Right cardiac atrium (tissue), 5 donors: ENCODE data around the gene DYNC1I1. TPM values are rescaled to one million over a fixed set of nuclear protein-coding genes. Genes with fewer than 3 reads are reported as not detected.

Experiments used
- ATAC-seq, 2 donors: fragments of 200-7000 bp; cut with Tn5 transposase; one replicate each; pipeline versions ENCODE4 v1.8.0 to v1.9.1; 2020; ENCODE audit warnings: moderate library complexity in 2 of 2, mild to moderate bottlenecking in 1 of 2
- DNase-seq, 3 donors: peaks; one replicate each; pipeline ENCODE4 v3.0.0-alpha.2; 2020
- H3K27ac ChIP-seq: one replicate; pipeline ENCODE4 v1.5.1; 2013; ENCODE audit warnings: mild to moderate bottlenecking, low read length, control low read depth, moderate library complexity
- H3K27me3 ChIP-seq: one replicate; pipeline ENCODE4 v1.6.1; 2013; ENCODE audit not compliant: control insufficient read depth, insufficient read depth
- H3K4me1 ChIP-seq: one replicate; pipeline ENCODE4 v1.6.1; 2013; ENCODE audit warnings: low read length; ENCODE audit not compliant: control insufficient read depth, insufficient read depth
- H3K4me3 ChIP-seq: one replicate; pipeline ENCODE4 v1.5.1; 2013; ENCODE audit warnings: low read length, control low read depth
- H3K9me3 ChIP-seq: one replicate; pipeline ENCODE4 v1.6.1; 2013; ENCODE audit warnings: low read length; ENCODE audit not compliant: control insufficient read depth
- WGBS: extraction: QIAGEN DNeasy Blood & Tissue Kit; methylation state at CpG from one replicate; pipeline ENCODE4 v1.1.7; 2013; 5-methylcytosine and 5-hydroxymethylcytosine counted together
- intact Hi-C, 4 donors: fragments of 100-400 bp; cut with DNase I; formaldehyde crosslinking; loops; one replicate each; pipeline versions ENCODE4 v1.11.0 to v1.14.0; 2022 to 2023
- long read RNA-seq, 4 donors: library from polyadenylated mRNA; unstranded; transcript quantifications; one replicate each; pipeline ENCODE4 v2.0.0, GENCODE V29; 2020 to 2021
- polyA plus RNA-seq: library from polyadenylated mRNA; stranded (reverse); fragments of 200-250 nt; gene quantifications from one replicate; pipeline ENCODE4 v1.2.3, GENCODE V29; 2013
- total RNA-seq, 4 donors: library from RNA; stranded (reverse); fragmentation: NEBNext Ultra II Directional; extraction: Animal tissue kit (Norgen Biotek cat#: 25700); gene quantifications; one replicate each; pipeline ENCODE4 v1.2.1, GENCODE V29; 2021
- donor health status: healthy with polysubstance abuse.
- donor health status: DM: no; HTN: yes; CAD: no.
- donor health status: DM: no; HTN: no; CAD: no.
- donor health status: DM: no; HTN: yes; CAD: no; lungs with severe emphysema.
- donor health status: DM: yes; HTN: yes; CAD: no.

DYNC1I1 gene
- total RNA-seq (10 to 100 TPM; 17.7 to 29.8 (median 23.4) TPM), polyA plus RNA-seq (11.0 TPM)
- long read RNA-seq, donor 1, transcript DYNC1I1-202 (16 exons, 2,843 nt): minor isoform, 26 of 97 reads
- long read RNA-seq, donor 1, transcript DYNC1I1-205 (17 exons, 2,947 nt): major isoform, 51 of 97 reads
- long read RNA-seq, donor 1, partial matches to known transcripts: 7 of 97 reads
- long read RNA-seq, donor 1, other reads (novel, unspliced or antisense): 11 of 97 reads
- long read RNA-seq, donor 2, transcript DYNC1I1-205 (17 exons, 2,947 nt): major isoform, 24 of 42 reads
- long read RNA-seq, donor 2, transcript DYNC1I1-202 (16 exons, 2,843 nt): minor isoform, 11 of 42 reads
- long read RNA-seq, donor 2, partial matches to known transcripts: 2 of 42 reads
- long read RNA-seq, donor 2, other reads (novel, unspliced or antisense): 5 of 42 reads
- long read RNA-seq, donor 3, transcript DYNC1I1-205 (17 exons, 2,947 nt): major isoform, 122 of 218 reads
- long read RNA-seq, donor 3, transcript DYNC1I1-202 (16 exons, 2,843 nt): minor isoform, 63 of 218 reads
- long read RNA-seq, donor 3, partial matches to known transcripts: 8 of 218 reads
- long read RNA-seq, donor 3, other reads (novel, unspliced or antisense): 24 of 218 reads
- long read RNA-seq, donor 4, transcript DYNC1I1-205 (17 exons, 2,947 nt): major isoform, 20 of 50 reads
- long read RNA-seq, donor 4, transcript DYNC1I1-202 (16 exons, 2,843 nt): minor isoform, 14 of 50 reads
- long read RNA-seq, donor 4, partial matches to known transcripts: 7 of 50 reads
- long read RNA-seq, donor 4, other reads (novel, unspliced or antisense): 9 of 50 reads

DNA sequence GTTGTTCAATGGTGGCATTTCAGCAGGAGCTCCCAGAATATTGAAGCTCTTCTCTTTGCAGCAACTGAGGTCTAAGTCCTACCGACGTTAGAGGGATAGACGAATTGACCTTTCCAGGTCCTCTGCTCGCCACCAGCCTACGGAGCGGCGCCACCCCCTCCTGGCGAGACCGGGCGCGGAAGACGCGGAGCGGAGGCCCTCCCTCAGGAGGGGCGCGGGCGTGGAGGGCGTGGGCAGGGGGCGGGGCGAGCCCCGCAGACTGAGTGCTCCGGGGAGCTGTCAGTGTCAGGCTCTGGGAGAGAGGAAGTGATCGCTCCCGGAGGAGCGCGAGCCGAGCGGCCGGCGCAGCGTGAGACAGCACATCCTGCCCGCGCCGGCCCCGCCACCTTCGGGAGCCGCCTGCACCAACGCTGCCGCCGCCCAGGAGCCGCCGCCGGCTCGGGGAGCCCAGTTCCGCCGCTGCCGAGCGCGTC, at the start of gene DYNC1I1:
DYNC1I1 (plus strand) TSS at position 257 of the 473 bp plus-strand sequence. CDS start 32,176 bp downstream, outside the sequence.
- under 1% methylated on average over 49 of the region's 49 CpGs for WGBS
- Histone ChIP-seq H3K9me3 (no peaks in the 10 kb centered on the region), H3K4me1 (no peaks in the 10 kb centered on the region), H3K4me3 (peak within 1 kb of the TSS; percentile 75), H3K27ac (peak within 1 kb of the TSS; percentile 59), H3K27me3 (no peaks in the 10 kb centered on the region)
- intact Hi-C loops: no loop called here
- ATAC-seq (peak; percentile 98 to 99), DNase-seq (peak; percentile 83 to 93 (median 93))

DNA sequence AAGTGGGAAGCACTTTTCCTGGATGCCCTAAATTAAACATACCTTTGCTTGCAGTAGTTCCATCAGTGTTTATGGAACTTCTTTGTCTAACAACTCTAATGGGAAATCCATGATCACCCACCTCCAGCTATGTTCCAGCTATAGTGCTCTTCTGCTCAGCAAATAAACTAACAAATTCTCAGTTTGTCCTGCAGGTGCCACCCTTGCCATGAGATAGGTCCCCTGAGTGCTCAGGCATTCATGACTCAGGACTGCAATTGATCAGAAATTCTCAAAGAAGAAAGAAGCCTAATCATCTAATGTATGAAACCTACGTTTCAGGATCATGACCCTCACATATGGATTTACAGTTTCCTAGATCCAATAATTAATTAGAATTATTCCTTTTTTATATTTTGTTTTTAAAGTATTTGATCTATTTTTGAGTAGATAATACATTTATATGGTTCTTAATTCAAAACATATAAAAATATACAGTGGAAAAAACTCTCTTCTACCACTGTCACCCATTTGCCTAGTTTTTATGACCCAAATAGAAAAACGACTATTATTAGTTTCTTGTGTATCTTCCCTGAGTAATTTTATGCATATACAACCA, 48.7 kb upstream of the DYNC1I1 start:
- Histone ChIP-seq H3K4me1 (no peaks in the 10 kb centered on the region), H3K27ac (no peak overlapping the region), H3K4me3 (no peak overlapping the region), H3K27me3 (no peaks in the 10 kb centered on the region), H3K9me3 (no peaks in the 10 kb centered on the region)
- DNase-seq (peak; percentile 19 to 36 (median 22)), ATAC-seq (peak; percentile 74 to 80)
- 13% methylated on average over 2 of the region's 2 CpGs for WGBS
- intact Hi-C loops: loop anchor here (2.0 to 5.0 kb wide), 3 partner anchors 144 to 149 kb away; no protein-coding TSS in a partner anchor

DNA sequence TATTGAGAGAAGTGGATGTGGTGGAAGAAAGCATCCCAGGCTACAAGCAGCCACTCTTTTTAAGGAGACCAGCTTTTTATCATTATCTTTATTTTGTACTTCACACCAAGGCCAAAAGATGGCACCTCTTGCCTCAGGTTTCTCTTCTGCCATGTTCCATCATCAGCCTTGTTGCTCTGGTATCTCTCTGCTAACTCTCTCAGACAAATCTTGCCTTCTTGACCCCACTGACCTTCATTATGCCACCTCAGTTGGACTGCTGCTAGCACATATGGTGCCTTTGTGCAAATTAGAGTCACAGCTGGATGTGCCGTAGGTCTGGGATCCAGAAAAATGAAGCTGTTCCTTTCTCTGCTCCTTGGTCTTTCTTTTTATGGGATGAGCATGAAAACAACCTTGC, 47.1 kb upstream of the DYNC1I1 start:
- intact Hi-C loops: no loop called here
- no peak for DNase-seq
- Histone ChIP-seq H3K4me3 (no peak overlapping the region), H3K4me1 (no peaks in the 10 kb centered on the region), H3K27ac (no peak overlapping the region), H3K27me3 (no peaks in the 10 kb centered on the region), H3K9me3 (no peaks in the 10 kb centered on the region)
- no peak for ATAC-seq
- 81% methylated on average over 1 of the region's 1 CpG for WGBS

DNA sequence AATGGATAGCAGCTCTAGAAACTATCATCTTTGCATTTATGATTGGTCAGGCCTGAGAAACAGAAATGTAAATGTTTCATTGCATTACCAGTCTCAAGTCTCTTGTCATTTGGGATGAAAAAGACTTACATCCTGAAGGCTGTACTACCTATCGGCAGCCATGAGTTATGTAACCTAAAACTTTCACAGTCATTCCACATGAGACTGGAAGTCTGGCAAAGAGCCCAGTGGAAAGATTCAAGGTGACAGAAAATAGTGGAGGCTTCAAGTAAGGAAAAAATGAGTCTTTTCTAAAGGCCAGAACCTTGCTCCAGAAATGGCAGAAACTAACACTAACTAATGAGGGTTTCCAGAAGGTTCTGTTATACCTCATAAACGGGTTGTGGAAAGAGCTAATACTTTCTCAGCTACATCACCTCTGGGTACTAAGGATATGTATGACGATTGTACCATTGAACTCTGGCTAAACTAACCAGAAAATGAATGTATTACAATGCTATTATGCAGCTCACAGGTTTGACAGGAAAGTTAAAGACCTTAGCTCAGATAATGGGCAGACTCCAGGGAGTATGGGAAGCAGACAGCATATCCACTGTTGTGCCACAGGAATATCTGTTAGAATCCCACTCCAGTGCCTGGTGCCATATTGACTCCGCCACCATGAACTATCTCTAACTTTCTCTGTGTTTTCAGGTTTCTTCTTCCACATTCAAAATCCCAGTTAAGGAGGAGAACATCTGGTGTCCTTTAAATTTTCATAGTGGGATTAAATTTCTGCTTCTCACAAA, 41.7 kb upstream of the DYNC1I1 start:
- Histone ChIP-seq H3K27me3 (no peaks in the 10 kb centered on the region), H3K27ac (no peak overlapping the region), H3K9me3 (no peaks in the 10 kb centered on the region), H3K4me3 (no peak overlapping the region), H3K4me1 (no peaks in the 10 kb centered on the region)
- DNase-seq (no peak), ATAC-seq (no peak)
- intact Hi-C loops: no loop called here
- 62% methylated on average over 4 of the region's 4 CpGs for WGBS

DNA sequence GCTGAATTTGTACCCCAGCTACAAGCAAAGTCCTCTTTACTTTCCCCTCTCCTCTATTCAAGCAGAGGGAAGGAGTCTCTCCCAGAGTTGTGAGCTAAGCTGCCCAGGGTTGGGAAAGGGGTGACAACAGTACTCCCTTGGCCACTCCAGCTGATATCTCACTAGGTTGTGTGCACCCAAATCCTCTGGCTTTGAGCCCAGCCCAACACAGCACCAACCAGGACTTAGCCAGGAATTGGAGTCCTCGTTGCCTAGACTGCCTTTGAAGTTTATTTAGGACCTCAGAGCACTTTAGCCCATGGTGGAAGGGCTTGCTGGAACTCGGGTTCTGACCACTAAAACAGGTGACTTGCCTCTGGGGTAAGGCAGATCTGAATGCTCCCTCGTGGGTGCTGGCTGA, 35.7 kb upstream of the DYNC1I1 start:
- Histone ChIP-seq H3K4me1 (no peaks in the 10 kb centered on the region), H3K4me3 (no peak overlapping the region), H3K27ac (no peak overlapping the region), H3K9me3 (no peaks in the 10 kb centered on the region), H3K27me3 (no peaks in the 10 kb centered on the region)
- 44% methylated on average over 3 of the region's 3 CpGs for WGBS
- peak in 2 of 3 donors; percentile 24 to 40 for DNase-seq
- ATAC-seq: peak; percentile 16 to 41
- intact Hi-C loops: no loop called here

DNA sequence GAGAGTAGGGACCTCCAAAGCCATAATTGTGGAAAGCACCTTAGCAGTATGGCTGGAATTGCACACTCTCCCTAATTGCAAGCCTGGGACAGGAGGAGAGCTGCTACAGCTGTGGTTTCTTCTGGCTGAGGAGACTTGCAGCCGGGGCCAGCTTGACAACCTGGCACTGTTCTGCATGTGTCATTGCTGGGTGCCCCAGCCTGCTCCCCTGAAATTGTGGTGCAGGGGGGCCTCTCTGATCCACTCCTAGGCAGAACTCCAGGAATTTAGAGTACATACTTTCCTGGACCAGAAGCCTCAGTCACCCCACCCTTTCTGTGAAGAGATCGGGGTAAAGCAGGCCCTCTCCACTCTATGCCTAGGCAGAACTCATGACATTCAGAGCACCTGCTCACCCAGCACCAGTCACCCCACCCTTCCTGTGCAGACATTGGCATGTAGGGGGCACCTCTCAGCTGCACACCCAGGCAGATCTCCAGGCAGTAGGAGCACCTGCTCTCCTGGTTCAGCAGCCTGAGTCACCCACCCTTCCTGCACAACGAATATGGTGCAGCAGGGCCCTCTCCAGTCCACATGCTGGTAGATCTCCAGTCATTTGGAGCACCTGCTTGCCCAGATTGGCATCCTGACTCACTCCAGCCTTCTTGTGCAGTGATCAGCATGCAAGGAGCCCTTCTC, 34.4 kb upstream of the DYNC1I1 start:
- ATAC-seq: no peak
- no peak overlapping the region for H3K4me3 ChIP-seq
- intact Hi-C loops: no loop called here
- no peak for DNase-seq
- 80% methylated on average over 3 of the region's 3 CpGs for WGBS
- H3K4me1 ChIP-seq: no peaks in the 10 kb centered on the region
- H3K27me3 ChIP-seq: no peaks in the 10 kb centered on the region
- H3K27ac ChIP-seq: no peak overlapping the region
- no peaks in the 10 kb centered on the region for H3K9me3 ChIP-seq

DNA sequence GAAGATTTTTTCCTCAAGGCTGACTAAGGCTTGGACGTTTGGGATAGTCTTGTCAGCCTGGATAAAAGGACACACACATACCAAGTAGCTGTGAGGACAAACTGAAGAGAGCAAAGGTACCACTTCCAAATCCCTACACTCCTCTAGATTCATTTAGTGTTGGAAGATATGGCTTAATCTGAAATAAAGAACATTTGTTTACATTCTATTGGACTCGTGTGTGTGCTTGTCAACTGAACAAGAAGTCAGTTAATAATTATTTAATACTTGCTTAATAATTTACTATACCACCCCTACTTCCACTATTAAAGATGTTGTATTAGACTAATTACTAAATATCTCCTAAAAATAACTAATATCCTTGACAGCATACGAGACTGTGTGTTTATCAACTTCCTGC, 23.3 kb upstream of the DYNC1I1 start:
- ATAC-seq: no peak
- WGBS: 50% methylated on average over 3 of the region's 3 CpGs
- intact Hi-C loops: no loop called here

DNA sequence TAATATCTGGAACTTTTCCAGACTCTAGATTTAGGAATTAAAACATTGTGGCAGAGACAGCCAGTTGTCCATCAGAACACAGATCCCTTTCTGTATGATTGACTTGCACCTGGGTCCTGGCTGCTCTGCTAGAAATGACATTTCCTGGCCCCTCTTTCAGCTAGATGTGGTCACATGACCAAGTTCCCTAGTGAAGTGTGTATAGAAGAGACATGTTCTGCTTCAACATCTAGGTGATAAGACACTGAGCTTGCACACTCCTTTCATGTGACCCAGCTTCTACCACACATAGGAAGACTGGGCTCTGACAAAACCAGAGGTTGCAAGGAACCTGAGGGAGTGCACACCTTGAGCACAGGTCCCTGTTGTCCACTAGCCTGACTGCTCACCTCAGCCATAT, 22.8 kb upstream of the DYNC1I1 start:
- intact Hi-C loops: no loop called here
- DNase-seq: no peak
- Histone ChIP-seq H3K27me3 (no peaks in the 10 kb centered on the region), H3K9me3 (no peaks in the 10 kb centered on the region), H3K4me3 (no peak overlapping the region), H3K27ac (no peak overlapping the region), H3K4me1 (no peaks in the 10 kb centered on the region)
- ATAC-seq: no peak

More for the DNA sequence above, 23.3 kb upstream of the DYNC1I1 start:
- Histone ChIP-seq H3K27ac (no peak overlapping the region), H3K27me3 (no peaks in the 10 kb centered on the region), H3K9me3 (no peaks in the 10 kb centered on the region), H3K4me3 (no peak overlapping the region), H3K4me1 (no peaks in the 10 kb centered on the region)
- no peak for DNase-seq

DNA sequence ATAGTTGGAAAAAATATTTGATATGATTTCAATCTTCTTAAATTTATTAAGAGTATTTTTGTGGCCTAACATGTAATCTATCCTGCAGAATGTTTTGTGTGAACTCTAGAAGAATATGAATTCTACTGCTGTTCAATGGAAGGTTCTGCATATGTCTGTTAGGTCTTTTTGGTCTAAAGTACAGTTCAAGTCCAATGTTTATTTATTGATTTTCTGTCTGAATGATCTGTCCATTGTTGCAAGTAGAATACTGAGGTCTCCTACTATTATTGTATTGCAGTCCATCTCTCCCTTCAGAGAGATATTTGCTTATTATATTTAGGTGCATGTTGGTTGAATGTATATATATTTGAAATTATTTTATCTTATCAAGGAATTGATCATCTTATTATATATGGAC, 18.9 kb upstream of the DYNC1I1 start:
- ATAC-seq: no peak

DNA sequence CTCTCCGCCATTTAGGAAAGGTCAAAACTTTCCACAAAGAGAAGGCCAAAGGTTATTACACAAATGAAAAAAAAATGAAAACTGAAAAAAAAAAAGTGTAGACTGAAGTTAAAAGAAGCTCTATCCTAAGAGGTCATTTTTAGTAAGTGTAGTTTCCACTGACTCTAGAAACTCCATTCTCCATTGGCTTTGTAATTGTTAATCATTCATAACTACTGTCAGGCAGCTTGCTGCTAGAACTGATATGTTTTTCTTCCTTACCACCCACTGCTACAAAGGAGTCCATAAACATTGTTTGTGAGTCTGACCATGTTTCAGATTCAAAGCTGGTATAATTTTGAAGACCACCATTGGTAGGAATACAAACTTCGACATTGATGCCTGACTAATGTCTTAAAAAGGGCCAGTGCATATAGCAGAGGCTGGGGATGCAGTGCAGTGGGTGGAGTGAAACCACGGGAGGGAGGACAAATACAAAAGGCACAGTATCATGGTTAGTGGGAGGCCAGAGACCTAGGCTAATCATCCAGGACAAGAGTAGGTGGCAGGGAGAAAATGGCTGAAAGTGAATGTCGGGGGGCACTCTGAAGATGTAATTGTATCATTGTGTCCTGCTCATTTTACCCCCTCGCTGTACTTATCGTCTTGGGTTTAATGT, 16.9 kb upstream of the DYNC1I1 start:
- Histone ChIP-seq H3K9me3 (no peaks in the 10 kb centered on the region), H3K27me3 (no peaks in the 10 kb centered on the region), H3K4me1 (no peaks in the 10 kb centered on the region), H3K27ac (no peak overlapping the region), H3K4me3 (no peak overlapping the region)
- intact Hi-C loops: no loop called here
- ATAC-seq (no peak), DNase-seq (no peak)
- WGBS: 81% methylated on average over 6 of the region's 6 CpGs

More for the DNA sequence above, 18.9 kb upstream of the DYNC1I1 start:
- no peak for DNase-seq
- H3K9me3 ChIP-seq: no peaks in the 10 kb centered on the region
- no peak overlapping the region for H3K27ac ChIP-seq
- H3K4me1 ChIP-seq: no peaks in the 10 kb centered on the region
- intact Hi-C loops: no loop called here
- H3K27me3 ChIP-seq: no peaks in the 10 kb centered on the region
- no peak overlapping the region for H3K4me3 ChIP-seq
